WI38 (cell line): ENCODE results near the gene STRN3.
"Not testable (repeated sequence)": the region's sequence is repeated elsewhere in the genome, so short reads cannot be mapped to it uniquely, and the experiment has no call there.

Experiments used
- H3K4me3 ChIP-seq: 2 replicates; pipeline ENCODE4 v1.5.1; 2011; ENCODE audit warnings: low read depth, mild to moderate bottlenecking, control low read depth, low read length
- TF ChIP-seq, protein P1 (sequence below): IDR thresholded peaks from 2 replicates; pipeline ENCODE4 v1.5.1; 2012; ENCODE audit warnings: low read depth, mild to moderate bottlenecking, control low read depth, low read length

The STRN3 gene

GRCh38 chr14:31009836-31010574 is 16.2 kb downstream of the STRN3 start:
- H3K4me3 ChIP-seq = no peak overlapping the region
- TF ChIP-seq, protein P1, sequence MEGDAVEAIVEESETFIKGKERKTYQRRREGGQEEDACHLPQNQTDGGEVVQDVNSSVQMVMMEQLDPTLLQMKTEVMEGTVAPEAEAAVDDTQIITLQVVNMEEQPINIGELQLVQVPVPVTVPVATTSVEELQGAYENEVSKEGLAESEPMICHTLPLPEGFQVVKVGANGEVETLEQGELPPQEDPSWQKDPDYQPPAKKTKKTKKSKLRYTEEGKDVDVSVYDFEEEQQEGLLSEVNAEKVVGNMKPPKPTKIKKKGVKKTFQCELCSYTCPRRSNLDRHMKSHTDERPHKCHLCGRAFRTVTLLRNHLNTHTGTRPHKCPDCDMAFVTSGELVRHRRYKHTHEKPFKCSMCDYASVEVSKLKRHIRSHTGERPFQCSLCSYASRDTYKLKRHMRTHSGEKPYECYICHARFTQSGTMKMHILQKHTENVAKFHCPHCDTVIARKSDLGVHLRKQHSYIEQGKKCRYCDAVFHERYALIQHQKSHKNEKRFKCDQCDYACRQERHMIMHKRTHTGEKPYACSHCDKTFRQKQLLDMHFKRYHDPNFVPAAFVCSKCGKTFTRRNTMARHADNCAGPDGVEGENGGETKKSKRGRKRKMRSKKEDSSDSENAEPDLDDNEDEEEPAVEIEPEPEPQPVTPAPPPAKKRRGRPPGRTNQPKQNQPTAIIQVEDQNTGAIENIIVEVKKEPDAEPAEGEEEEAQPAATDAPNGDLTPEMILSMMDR = no peak

DNA sequence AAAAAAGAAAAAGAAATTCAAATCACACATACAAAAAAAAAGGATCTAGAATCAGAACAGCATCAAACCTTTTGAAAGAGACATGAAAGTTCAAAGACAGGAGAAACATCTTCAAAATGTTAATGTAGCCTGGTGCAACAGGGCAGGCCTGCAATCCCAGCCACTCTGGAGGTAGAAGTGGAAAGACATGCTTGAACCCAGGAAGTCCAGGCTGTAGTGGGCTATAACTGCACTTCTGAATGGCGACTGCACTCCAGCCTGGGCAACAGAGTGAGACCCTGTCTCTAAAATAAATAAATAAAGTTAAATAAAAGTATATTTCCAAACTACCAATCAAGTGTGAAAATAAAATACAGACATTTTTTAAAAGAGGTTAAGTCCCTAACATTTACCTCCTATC is 19.5 kb downstream of the STRN3 start:
- no peak overlapping the region for H3K4me3 ChIP-seq
- TF ChIP-seq, protein P1 = no peak

DNA sequence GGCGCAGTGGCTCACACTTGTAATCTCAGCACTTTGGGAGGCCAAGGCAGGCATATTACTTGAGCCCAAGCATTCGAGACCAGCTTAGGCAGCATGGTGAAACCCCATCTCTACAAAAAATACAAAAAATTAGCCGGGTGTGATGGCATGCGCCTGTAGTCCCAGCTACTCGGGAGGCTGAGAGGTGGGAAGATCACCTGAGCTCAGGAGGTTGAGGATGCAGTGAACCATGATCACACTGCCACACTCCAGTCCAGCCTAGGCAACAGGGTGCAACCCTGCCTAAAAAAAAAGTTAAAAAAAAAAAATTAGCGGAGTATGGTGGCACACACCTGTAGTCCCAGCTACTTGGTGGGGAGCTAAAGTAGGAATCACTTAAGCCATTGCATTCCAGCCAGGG is 22.2 kb downstream of the STRN3 start:
- not testable (repeated sequence) for H3K4me3 ChIP-seq

GRCh38 chr14:31003284-31003683 is 22.9 kb downstream of the STRN3 start:
- no peak overlapping the region for H3K4me3 ChIP-seq
- TF ChIP-seq, protein P1 = no peak

GRCh38 chr14:31001339-31001658 is 24.9 kb downstream of the STRN3 start:
- TF ChIP-seq, protein P1 = no peak

GRCh38 chr14:31000629-31001338 is 25.4 kb downstream of the STRN3 start:
- TF ChIP-seq, protein P1 = no peak
- no peak overlapping the region for H3K4me3 ChIP-seq

More at GRCh38 chr14:31001339-31001658, 24.9 kb downstream of the STRN3 start:
- no peak overlapping the region for H3K4me3 ChIP-seq

DNA sequence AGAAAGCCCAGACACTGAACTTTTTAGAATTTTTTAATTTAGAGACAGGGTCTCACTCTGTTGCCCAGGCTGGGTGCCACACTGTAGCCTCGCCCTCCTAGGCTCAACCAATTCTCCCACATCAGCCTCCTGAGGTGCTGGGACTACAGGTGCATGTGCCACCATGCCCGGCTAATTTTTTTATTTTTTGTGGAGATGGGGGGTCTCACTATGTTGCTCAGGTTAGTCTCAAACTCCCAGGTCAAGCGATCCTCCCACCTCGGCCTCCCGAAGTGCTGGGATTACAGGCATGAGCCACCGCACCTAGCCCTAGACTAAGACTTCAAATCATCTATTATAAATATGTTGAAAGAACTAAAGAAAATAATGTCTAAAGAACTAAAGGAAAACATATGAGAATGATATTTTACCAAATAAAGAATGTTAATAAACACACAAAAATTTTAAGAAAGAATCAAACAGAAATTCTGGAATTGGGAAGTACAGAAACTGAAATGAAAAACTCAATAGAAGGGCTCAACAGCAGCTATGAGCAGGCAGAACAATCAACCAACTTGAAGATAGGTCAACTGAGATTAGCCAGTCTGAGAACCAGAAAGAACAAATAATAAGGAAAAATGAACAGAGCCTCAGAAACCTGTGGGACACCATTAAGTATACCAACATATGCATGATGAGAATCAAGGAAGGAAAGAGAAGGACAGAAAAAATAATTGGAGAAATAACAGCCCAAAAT is 27.0 kb downstream of the STRN3 start:
- H3K4me3 ChIP-seq = no peak overlapping the region
- TF ChIP-seq, protein P1 = no peak
